Natural killer cell treated with Interleukin-12 subunit alpha and Interleukin-12 subunit beta and Interleukin-15 and Interleukin-18, amount 100 ng/mL, for 72 hours (primary cell): ENCODE measurements around the gene INTS13. TPM values are rescaled to one million over a fixed set of nuclear protein-coding genes. Genes with fewer than 3 reads are reported as not detected.
A peak's percentile ranks its signal among the peaks of the same experiment; 100 is the strongest.
"Not testable (repeated sequence)": the region's sequence is repeated elsewhere in the genome, so short reads cannot be mapped to it uniquely, and the experiment has no call there.

Experiments used
- ATAC-seq, 2 donors: fragments of 150-1000 bp; cut with Tn5 transposase in 1 of 2; sonication (Bioruptor Pico), chemical (Tn5 transposase) in 1 of 2; 2 replicates each; pipeline ENCODE4 v1.10.0; 2021
- DNase-seq: peaks from one replicate; pipeline ENCODE4 v3.0.0; 2022; ENCODE audit warnings: low spot score
- H3K27ac Mint-ChIP-seq, 2 donors: 1 replicate in 1 of 2; 2 replicates in 1 of 2; pipeline ENCODE4 v1.8.0; 2022; ENCODE audit warnings: mixed read lengths in 2 of 2, mild to moderate bottlenecking in 1 of 2, moderate library complexity in 1 of 2
- H3K27me3 Mint-ChIP-seq, 2 donors: 1 replicate in 1 of 2; 2 replicates in 1 of 2; pipeline ENCODE4 v1.8.0; 2022; ENCODE audit warnings: mixed read lengths in 2 of 2
- H3K36me3 Mint-ChIP-seq: one replicate; pipeline ENCODE4 v1.8.0; 2022; ENCODE audit warnings: mixed read lengths
- H3K4me1 Mint-ChIP-seq, 2 donors: 1 replicate in 1 of 2; 2 replicates in 1 of 2; pipeline ENCODE4 v1.8.0; 2022; ENCODE audit warnings: low read depth in 2 of 2, mixed read lengths in 2 of 2, mild to moderate bottlenecking in 1 of 2
- H3K4me3 Mint-ChIP-seq: one replicate; pipeline ENCODE4 v1.8.0; 2022; ENCODE audit warnings: mixed read lengths
- H3K9me3 Mint-ChIP-seq: 2 replicates; pipeline ENCODE4 v1.8.0; 2022; ENCODE audit warnings: mixed read lengths
- total RNA-seq, 2 donors: library from RNA; stranded (reverse); gene quantifications; one replicate each; pipeline ENCODE4 v1.2.3, GENCODE V29; 2022

Gene INTS13
- total RNA-seq, 2 donors from 2014 or later = 36.7 to 52.5 TPM

DNA sequence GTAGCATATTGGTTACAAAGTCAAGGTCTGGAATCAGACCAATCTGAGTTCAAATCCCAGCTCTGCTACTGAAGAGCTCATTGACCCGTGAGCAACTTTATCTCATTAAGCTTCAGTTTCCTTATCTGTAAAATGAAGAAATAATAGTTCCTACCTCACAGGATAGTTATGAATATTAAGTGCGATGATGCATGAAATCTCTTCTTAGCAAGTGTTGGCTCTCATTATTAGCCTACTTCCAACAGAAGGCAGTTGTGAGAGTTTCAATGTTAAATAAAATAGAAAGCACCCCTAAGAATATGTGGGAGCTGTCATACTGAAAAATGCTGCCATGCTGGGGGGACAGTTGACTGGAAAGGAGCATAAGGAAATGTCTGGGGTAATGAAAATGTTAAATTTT, 65.8 kb downstream of the INTS13 start:
- Mint-ChIP-seq H3K4me1 (peaks cover 21 to 24% of the 10 kb centered on the region in 2 donors), H3K4me3 (no peak overlapping the region), H3K27ac (no peak overlapping the region), H3K9me3 (no peaks in the 10 kb centered on the region), H3K27me3 (peaks cover 0 to 4% of the 10 kb centered on the region in 2 donors), H3K36me3 (no peaks in the 10 kb centered on the region)
- DNase-seq (no peak), ATAC-seq (no peak)

DNA sequence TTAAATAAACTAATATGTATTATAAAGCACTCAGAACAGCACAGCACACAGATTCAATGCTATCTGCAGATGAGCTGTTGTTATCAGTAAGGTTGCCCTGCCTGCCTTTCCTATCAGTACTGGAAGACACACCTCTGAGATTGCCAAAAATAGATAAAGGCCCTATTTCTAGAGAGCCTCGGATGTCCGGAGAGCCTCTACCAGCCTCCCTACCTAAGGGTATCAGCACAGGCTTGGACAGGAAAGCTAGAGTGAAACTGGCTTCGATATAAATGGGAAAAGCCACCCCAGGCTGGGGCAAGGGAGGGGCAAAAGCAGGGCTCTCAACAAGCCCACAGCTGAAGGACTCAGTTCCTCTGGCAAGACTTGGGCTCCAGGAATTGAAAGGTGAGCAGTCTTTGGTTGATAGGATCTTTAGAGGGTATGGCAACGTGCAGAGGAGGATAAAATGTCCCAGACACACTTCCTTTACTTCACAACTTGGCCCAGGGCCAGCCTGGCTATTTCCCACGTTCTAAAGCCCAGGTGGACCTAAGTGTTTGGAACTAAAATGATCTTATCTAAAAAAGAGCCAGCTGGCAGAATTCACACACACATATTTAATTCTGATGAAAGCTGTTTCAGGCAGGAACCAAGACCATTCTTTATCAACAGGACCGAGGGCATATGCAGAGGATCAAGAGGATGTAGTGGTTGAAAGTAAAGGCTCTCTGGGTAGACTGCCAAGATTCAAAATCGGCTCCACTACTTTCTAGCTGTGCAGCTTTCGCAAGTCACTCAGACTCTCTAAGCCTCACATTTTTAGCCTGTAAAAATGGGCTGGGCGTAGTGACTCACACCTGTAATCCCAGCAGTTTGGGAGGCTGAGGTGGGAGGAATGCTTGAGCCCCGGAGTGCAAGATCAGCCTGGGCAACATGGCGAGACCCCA, 67.0 kb downstream of the INTS13 start:
- Mint-ChIP-seq H3K27ac (peak overlapping the region in 1 of 2 donors; percentile 44), H3K4me3 (no peak overlapping the region), H3K27me3 (peaks cover 0 to 4% of the 10 kb centered on the region in 2 donors), H3K4me1 (peaks cover 22 to 26% of the 10 kb centered on the region in 2 donors), H3K36me3 (no peaks in the 10 kb centered on the region), H3K9me3 (no peaks in the 10 kb centered on the region)
- DNase-seq (no peak), ATAC-seq (no peak)

DNA sequence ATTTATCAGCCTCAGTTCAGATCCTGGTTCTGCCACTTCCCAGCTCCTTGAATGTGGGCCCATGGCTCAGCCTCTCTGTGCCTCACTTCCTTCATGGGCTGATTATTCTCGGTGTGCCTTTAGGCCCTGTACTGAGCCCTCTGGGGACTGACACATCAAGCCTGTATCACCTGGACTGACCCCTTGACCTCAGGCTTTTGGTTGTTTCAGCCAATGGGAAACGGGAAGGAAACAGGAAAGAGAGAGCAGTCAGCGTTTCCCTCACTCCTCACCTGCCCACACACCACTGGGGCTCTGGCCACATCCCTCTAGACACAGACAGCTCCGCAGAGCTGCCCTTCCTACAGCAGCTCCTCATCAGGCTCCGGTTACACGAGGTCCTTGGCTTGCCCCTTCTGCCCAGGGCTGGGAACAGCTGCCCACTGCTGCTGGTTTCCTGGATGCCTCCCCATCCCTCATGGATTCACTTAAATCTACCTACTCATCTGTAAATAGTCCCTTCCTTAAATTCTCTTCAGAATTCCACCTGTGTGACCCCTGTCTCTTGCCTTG, 67.8 kb downstream of the INTS13 start:
- Mint-ChIP-seq H3K27ac (peak overlapping the region in 1 of 2 donors; percentile 44), H3K36me3 (no peaks in the 10 kb centered on the region)
- ATAC-seq = no peak

DNA sequence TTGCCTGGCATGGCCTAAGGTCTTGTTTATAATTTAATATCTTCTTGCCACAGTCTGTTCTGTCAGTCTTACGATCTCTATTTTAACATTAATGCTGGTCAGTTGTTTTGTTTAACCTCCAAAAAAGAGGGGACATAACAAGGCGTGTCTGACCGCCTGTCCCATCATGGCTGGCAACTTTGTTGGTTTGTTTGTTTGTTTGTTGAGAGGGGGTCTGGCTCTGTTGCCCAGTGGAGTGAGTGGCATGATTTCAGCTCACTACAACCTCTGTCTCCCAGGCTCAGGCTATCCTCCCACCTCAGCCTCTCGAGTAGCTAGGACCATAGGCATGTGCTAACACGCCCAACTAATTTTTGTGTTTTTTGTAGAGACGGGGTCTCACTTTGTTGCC, 68.7 kb downstream of the INTS13 start:
- DNase-seq = no peak
- peaks cover 22 to 26% of the 10 kb centered on the region in 2 donors for H3K4me1 Mint-ChIP-seq
- ATAC-seq = no peak
- H3K27ac Mint-ChIP-seq = no peak overlapping the region
- no peak overlapping the region for H3K4me3 Mint-ChIP-seq
- H3K36me3 Mint-ChIP-seq = no peaks in the 10 kb centered on the region
- H3K27me3 Mint-ChIP-seq = peaks cover 0 to 4% of the 10 kb centered on the region in 2 donors
- no peaks in the 10 kb centered on the region for H3K9me3 Mint-ChIP-seq

More for the DNA sequence above, 67.8 kb downstream of the INTS13 start:
- Mint-ChIP-seq H3K9me3 (no peaks in the 10 kb centered on the region), H3K4me1 (peaks cover 22 to 26% of the 10 kb centered on the region in 2 donors), H3K27me3 (peaks cover 0 to 4% of the 10 kb centered on the region in 2 donors), H3K4me3 (no peak overlapping the region)
- no peak for DNase-seq

DNA sequence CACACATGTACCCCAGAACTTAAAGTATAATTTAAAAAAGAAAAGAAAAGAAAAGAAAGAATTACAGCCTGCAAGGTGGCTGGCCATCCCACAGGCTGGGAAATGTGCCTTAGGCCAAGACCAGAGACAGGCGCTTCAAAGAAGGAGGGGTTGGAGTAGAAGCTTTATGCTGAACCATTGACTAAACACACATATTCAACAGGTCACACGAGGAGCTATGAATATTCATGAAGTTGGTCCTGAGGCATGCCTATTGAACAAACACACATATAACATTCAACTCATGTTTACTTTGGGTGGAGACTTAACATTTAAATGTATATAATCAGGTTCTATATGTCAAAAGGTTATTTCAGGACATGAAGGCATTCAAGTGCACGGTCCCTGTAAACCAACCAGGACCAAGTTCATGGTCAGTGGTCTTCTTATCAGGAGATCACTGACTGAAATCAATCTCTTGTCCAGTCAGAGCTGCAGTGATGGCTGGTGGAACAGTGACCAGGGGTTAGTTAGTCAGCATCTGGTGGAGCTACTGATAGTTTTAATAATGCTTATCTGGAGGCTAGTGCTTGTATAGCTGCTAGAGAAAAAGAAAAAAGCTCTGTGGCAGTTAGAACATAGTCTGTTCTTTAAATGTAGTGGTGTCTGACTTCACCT, 69.2 kb downstream of the INTS13 start:
- Mint-ChIP-seq H3K36me3 (no peaks in the 10 kb centered on the region), H3K4me3 (no peak overlapping the region), H3K27me3 (peaks cover 0 to 4% of the 10 kb centered on the region in 2 donors), H3K9me3 (no peaks in the 10 kb centered on the region), H3K27ac (no peak overlapping the region), H3K4me1 (peaks cover 22 to 26% of the 10 kb centered on the region in 2 donors)
- ATAC-seq (no peak), DNase-seq (no peak)

DNA sequence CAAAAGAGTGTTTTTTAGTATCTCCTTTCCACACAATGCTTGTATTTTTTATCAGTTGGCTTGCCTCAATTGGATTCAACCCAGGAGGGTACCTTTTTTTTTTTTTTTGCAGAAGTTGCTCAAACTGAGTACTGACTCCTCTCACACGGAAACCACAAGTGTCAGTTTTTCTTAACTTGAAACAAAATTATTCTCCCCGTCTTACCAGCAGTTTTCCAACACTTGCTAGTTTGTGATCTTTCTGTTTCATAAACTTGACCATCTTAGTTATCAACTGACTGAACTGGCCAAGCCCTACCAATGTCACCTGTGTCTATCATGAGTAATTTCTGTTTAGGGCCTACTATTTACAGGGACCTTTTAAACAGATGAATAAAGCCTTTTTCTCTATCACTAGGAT, 70.7 kb downstream of the INTS13 start:
- DNase-seq (no peak), ATAC-seq (peak; percentile 80 to 88)
- Mint-ChIP-seq H3K9me3 (no peaks in the 10 kb centered on the region), H3K36me3 (no peaks in the 10 kb centered on the region), H3K4me1 (peaks cover 22 to 26% of the 10 kb centered on the region in 2 donors), H3K4me3 (peak overlapping the region; percentile 8), H3K27ac (peak overlapping the region; percentile 0 to 22), H3K27me3 (peaks cover 0 to 4% of the 10 kb centered on the region in 2 donors)

DNA sequence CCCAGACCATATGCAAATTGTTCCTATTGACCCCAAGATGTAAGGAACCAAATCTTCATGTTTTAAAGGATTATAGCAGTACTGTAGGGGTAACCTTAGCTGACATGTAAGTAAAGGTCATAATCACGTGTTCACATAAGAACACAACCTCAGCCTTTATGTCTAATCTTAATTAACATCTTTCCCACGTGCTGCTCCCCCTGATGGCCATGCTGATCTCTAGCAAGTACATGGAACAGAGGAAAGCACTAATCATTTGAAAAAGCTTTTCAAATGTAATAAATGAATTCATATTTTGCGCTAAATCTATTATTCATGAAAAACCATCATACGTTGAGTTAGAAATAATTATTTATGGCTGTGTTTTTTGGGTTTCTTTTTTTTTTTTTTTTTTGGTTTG, 74.3 kb downstream of the INTS13 start:
- Mint-ChIP-seq H3K27ac (no peak overlapping the region), H3K27me3 (no peaks in the 10 kb centered on the region), H3K36me3 (no peaks in the 10 kb centered on the region), H3K9me3 (no peaks in the 10 kb centered on the region), H3K4me3 (no peak overlapping the region), H3K4me1 (peaks cover 12 to 13% of the 10 kb centered on the region in 2 donors)
- no peak for DNase-seq
- no peak for ATAC-seq

DNA sequence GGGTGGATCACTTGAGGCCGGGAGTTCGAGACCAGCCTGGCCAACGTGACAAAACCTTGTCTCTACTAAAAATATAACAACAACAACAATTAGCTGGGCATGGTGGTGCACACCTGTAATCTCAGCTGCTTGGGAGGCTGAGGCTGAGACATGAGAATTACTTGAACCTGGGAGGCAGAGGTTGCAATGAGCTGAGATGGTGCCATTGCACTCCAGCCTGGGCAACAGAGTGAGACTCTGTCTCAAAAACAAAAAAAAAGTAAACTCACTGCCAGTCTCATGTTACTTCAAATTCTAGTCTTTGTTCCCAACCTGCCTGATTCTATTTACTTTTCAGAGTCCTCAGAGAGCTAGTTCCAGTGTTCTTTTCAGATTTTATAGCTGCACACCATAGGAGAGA, 75.0 kb downstream of the INTS13 start:
- not testable (repeated sequence) for H3K4me3 Mint-ChIP-seq, H3K27me3 Mint-ChIP-seq, ATAC-seq, H3K36me3 Mint-ChIP-seq, H3K4me1 Mint-ChIP-seq, H3K9me3 Mint-ChIP-seq, H3K27ac Mint-ChIP-seq, DNase-seq

DNA sequence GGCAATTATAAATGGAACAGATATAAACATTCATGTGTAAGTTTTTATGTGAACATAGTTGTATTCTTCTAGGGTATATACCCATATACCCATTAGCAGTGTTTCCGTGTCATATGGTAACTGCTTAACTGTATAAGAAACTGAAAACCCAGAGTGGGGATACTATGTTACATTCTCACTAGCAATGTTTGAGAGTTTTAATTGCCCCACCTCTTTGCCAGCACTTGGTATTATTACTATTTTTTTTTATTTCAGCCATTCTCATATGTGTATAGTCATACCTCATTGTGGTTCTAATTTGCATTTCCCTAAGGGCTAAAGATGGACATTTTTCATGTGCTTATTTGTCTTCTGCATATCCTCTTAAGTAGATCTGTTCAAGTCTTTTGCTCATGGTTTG, 76.1 kb downstream of the INTS13 start:
- no peak overlapping the region for H3K4me3 Mint-ChIP-seq
- no peaks in the 10 kb centered on the region for H3K4me1 Mint-ChIP-seq
- no peak overlapping the region for H3K27ac Mint-ChIP-seq
- H3K36me3 Mint-ChIP-seq = no peaks in the 10 kb centered on the region
- DNase-seq (no peak), ATAC-seq (no peak)
- H3K9me3 Mint-ChIP-seq = no peaks in the 10 kb centered on the region
- H3K27me3 Mint-ChIP-seq = no peaks in the 10 kb centered on the region

DNA sequence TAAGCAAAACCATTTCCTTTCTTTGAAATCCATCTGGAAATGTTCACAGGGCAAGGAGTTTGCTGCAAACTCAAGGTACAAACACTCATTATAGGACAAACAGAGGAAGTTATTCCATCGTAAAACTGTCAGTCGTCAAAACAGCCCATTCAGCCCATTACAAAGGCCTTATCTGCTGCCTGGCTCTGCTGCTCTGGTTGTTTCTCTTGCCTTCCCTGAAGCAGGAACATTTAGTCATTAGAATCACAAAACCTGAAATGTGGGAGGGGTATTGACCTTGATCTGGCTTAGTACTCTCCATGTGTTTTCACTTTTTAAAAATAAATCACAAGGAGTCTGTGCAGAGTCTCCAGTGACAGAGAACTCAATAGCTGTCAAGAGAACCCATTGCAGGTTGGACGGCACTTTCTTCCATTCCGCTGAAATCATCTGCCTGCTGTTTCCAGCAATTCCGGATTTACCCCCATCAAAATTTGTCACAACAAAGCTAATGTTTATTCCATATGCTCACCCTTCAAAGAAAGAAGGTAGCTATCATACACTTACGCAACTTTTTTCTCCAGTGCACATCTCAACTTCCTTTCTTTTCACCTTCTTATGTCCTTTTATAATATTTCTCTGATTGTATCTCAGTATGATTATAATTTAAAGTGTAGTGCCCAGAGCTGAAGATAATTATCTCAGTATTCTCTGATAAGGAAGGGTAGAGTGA, 80.2 kb downstream of the INTS13 start:
- H3K27ac Mint-ChIP-seq = no peak overlapping the region
- no peaks in the 10 kb centered on the region for H3K36me3 Mint-ChIP-seq
- H3K9me3 Mint-ChIP-seq = no peaks in the 10 kb centered on the region
- H3K4me1 Mint-ChIP-seq = no peaks in the 10 kb centered on the region
- DNase-seq = no peak
- no peak for ATAC-seq
- H3K27me3 Mint-ChIP-seq = no peaks in the 10 kb centered on the region
- no peak overlapping the region for H3K4me3 Mint-ChIP-seq

DNA sequence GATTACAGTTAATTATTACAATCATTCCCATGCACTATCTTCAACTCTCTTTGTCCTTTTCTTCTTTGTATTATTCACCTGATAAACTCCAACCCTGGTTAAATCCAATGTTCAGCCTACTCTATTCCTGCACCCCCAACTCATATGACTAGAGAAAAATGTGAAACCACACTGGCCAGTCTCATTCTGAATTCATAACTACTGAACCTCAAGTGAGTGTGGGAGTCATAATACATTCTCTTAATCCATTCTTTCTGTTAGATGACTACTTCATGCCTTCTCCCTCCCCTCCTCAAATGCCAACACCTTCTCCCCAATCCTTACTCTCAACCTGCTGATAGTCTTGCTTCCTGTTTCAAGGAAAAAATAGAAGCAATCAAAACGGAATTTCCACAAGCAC, 82.4 kb downstream of the INTS13 start:
- Mint-ChIP-seq H3K4me3 (no peak overlapping the region), H3K27ac (no peak overlapping the region), H3K4me1 (no peaks in the 10 kb centered on the region), H3K27me3 (no peaks in the 10 kb centered on the region), H3K9me3 (no peaks in the 10 kb centered on the region), H3K36me3 (no peaks in the 10 kb centered on the region)
- DNase-seq = no peak
- no peak for ATAC-seq
